ENCODE results near the gene HOXD1. TPM values are rescaled to one million over a fixed set of nuclear protein-coding genes. Genes with fewer than 3 reads are reported as not detected.

Gene HOXD1
- total RNA-seq, 4 donors from 2014 or later = 0.38 to 2.1 (median 1.1) TPM

DNA sequence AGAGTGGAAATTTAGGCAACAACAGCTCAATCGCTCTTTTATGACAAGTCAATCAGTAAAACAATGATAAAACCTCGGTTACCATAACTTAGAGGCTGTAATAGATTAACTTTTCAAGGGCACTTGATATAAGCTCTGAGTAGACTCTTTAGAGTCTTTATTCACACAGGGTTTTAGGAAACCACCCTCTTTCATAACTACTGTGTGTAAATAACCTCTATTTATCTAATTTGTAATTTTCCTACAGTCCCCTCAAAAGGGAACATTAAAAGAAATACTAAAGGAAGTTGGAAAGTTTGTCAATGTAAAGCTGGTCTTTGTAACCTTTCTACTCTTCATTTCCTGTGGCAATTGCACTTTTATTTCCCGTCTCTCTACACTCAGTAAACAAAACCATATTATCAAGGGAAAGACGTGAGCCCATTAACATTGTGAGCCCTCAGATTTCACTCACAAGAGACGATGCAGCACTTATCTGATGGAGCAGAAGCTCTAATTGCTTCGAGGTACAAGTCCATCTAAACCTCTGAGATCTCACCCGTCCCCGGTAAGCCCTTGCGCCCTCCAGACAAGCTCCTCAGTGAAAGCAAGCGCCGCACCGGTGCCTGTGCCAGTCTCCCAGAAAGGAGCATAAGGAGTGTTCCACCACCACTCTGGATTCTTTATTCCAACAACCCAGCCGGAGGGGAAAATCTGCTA is 1.1 kb upstream of the HOXD1 start:
- TF ChIP-seq, protein P1, sequence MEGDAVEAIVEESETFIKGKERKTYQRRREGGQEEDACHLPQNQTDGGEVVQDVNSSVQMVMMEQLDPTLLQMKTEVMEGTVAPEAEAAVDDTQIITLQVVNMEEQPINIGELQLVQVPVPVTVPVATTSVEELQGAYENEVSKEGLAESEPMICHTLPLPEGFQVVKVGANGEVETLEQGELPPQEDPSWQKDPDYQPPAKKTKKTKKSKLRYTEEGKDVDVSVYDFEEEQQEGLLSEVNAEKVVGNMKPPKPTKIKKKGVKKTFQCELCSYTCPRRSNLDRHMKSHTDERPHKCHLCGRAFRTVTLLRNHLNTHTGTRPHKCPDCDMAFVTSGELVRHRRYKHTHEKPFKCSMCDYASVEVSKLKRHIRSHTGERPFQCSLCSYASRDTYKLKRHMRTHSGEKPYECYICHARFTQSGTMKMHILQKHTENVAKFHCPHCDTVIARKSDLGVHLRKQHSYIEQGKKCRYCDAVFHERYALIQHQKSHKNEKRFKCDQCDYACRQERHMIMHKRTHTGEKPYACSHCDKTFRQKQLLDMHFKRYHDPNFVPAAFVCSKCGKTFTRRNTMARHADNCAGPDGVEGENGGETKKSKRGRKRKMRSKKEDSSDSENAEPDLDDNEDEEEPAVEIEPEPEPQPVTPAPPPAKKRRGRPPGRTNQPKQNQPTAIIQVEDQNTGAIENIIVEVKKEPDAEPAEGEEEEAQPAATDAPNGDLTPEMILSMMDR (IDR thresholded peaks at IDR 0.05; ENCODE audit: low read depth) = no peak

DNA sequence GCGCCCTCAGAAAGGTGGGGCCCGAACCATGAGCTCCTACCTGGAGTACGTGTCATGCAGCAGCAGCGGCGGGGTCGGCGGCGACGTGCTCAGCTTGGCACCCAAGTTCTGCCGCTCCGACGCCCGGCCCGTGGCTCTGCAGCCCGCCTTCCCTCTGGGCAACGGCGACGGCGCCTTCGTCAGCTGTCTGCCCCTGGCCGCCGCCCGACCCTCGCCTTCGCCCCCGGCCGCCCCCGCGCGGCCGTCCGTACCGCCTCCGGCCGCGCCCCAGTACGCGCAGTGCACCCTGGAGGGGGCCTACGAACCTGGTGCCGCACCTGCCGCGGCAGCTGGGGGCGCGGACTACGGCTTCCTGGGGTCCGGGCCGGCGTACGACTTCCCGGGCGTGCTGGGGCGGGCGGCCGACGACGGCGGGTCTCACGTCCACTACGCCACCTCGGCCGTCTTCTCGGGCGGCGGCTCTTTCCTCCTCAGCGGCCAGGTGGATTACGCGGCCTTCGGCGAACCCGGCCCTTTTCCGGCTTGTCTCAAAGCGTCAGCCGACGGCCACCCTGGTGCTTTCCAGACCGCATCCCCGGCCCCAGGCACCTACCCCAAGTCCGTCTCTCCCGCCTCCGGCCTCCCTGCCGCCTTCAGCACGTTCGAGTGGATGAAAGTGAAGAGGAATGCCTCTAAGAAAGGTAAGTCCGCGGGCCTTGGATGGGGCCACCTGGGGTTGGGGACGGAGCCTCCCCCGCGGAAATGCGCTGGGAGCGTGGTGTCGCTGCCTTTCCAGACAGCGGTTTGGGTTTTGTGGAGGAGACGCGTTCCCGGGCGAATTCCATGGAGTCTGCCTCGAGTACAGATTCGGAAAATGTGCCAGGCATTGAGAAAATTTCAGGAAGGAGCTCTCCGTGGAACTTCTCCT is 559 bp downstream of the HOXD1 start:
- TF ChIP-seq, protein P1 (IDR thresholded peaks at IDR 0.05; ENCODE audit: low read depth) = no peak

DNA sequence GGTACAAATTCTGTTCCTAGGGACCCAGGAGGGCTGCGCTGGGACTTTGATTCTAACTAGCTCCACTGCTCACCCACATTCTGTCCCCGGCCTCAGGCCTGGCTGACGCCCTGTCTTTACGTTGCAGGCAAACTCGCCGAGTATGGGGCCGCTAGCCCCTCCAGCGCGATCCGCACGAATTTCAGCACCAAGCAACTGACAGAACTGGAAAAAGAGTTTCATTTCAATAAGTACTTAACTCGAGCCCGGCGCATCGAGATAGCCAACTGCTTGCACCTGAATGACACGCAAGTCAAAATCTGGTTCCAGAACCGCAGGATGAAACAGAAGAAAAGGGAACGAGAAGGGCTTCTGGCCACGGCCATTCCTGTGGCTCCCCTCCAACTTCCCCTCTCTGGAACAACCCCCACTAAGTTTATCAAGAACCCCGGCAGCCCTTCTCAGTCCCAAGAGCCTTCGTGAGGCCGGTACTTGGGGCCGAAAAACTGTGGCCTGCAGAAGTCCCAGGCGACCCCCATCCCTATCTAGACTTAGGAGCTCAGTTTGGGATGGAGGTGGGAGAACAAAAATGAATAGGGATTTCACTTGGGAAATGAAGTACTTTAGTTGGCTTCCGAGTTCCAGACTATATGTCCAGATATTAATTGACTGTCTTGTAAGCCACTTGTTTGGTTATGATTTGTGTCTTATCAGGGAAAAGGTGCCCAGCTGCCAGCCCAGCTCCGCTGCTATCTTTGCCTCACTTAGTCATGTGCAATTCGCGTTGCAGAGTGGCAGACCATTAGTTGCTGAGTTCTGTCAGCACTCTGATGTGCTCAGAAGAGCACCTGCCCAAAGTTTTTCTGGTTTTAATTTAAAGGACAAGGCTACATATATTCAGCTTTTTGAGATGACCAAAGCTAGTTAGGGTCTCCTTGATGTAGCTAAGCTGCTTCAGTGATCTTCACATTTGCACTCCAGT is 1.5 kb downstream of the HOXD1 start:
- TF ChIP-seq, protein P1 (IDR thresholded peaks at IDR 0.05; ENCODE audit: low read depth) = no peak

DNA sequence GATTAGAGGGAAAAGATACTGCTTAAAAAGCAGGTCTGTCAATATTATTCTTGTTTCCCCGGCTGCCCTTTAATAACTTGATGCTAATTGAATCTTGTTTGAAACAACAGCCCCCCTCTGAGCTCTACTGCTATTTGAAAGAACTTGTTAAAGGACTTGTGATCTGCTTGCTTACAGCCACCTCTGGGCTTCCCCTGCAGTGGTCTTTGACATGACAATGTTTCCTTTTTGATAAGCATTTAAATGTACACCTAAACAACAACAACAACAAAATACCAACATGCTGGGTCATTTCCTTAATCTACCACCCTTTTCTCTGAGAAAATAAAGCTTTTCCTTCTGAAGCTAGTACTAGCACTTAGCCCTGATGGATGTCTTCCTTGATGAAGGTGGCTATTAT is 3.9 kb downstream of the HOXD1 start:
- TF ChIP-seq, protein P1 (IDR thresholded peaks at IDR 0.05; ENCODE audit: low read depth) = no peak

DNA sequence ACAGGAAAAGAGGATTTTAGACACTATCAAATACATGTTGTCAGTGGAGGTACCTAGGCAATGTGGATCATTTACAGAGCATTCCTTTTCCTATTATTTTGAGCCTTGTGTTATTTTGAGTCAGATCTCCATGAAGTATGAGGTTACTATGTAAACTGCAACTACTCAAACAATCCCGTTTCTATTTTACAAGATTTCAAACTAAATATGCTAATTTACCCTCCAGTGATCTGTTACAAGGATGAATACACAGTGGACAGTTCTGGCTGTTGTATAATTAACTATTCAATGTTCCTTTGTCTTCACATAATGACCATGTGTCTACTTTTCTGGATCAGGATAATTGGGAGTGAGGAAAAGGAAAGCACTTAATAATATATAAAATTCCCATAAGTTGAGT is 4.6 kb downstream of the HOXD1 start:
- TF ChIP-seq, protein P1 (IDR thresholded peaks at IDR 0.05; ENCODE audit: low read depth) = no peak

DNA sequence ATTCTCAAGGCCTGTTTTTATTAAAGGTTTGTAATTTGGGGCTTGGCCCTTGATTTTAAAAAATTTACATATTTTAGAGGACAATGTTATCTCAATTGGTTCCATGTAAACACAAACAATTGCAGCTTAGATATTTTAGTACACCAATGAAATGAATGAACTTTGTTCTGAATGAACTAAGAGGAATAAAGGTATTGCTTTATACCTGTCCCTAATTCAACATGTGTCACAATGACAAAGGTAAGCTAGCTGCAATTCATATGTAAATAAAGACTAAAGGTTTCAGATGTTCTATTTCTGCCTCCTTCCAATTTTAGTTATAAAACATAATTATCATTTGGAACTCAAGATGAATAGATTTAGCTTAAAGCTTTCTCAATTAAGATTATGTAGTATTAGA is 11.4 kb downstream of the HOXD1 start:
- TF ChIP-seq, protein P1 (IDR thresholded peaks at IDR 0.05; ENCODE audit: low read depth) = no peak
